ENCODE measurements around the gene FMN2. TPM values are rescaled to one million over a fixed set of nuclear protein-coding genes. Genes with fewer than 3 reads are reported as not detected.

Gene FMN2
- total RNA-seq, 1 donor from 2014 or later, result 0.52 TPM

DNA sequence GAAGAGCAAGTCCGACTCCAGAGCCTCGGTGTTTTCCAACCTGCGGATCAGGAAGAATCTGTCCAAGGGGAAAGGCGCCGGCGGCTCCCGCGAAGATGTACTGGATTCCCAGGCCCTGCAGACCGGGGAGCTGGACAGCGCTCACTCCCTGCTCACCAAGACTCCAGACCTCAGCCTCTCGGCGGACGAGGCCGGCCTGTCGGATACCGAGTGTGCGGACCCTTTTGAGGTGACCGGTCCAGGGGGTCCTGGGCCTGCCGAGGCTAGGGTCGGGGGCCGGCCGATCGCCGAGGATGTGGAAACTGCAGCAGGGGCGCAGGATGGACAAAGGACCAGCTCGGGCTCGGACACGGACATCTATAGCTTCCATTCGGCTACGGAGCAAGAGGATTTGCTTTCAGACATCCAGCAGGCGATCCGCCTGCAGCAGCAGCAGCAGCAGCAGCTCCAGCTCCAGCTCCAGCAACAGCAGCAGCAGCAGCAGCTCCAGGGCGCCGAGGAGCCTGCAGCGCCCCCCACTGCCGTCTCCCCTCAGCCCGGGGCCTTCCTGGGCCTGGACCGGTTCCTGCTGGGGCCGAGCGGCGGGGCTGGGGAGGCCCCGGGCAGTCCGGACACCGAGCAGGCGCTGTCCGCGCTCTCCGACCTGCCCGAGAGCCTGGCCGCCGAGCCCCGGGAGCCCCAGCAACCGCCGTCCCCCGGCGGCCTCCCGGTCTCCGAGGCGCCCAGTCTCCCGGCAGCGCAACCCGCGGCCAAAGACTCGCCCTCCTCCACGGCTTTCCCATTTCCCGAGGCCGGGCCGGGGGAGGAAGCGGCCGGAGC is 827 bp downstream of the FMN2 start:
- intact Hi-C loops (cut with DNase I), result no loop called here
- DNase-seq, result no peak
- H3K9me3 ChIP-seq, result no peaks in the 10 kb centered on the region
- peak overlapping the region; percentile 14 for H3K4me3 ChIP-seq
- peak; percentile 52 for ATAC-seq
- H3K27ac ChIP-seq, result no peak overlapping the region
- TF ChIP-seq, protein P1, sequence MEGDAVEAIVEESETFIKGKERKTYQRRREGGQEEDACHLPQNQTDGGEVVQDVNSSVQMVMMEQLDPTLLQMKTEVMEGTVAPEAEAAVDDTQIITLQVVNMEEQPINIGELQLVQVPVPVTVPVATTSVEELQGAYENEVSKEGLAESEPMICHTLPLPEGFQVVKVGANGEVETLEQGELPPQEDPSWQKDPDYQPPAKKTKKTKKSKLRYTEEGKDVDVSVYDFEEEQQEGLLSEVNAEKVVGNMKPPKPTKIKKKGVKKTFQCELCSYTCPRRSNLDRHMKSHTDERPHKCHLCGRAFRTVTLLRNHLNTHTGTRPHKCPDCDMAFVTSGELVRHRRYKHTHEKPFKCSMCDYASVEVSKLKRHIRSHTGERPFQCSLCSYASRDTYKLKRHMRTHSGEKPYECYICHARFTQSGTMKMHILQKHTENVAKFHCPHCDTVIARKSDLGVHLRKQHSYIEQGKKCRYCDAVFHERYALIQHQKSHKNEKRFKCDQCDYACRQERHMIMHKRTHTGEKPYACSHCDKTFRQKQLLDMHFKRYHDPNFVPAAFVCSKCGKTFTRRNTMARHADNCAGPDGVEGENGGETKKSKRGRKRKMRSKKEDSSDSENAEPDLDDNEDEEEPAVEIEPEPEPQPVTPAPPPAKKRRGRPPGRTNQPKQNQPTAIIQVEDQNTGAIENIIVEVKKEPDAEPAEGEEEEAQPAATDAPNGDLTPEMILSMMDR (IDR thresholded peaks at IDR 0.05), result no peak
- H3K36me3 ChIP-seq, result no peaks in the 10 kb centered on the region
- H3K27me3 ChIP-seq, result peaks cover 60% of the 10 kb centered on the region
- H3K4me1 ChIP-seq, result peaks cover 9% of the 10 kb centered on the region

DNA sequence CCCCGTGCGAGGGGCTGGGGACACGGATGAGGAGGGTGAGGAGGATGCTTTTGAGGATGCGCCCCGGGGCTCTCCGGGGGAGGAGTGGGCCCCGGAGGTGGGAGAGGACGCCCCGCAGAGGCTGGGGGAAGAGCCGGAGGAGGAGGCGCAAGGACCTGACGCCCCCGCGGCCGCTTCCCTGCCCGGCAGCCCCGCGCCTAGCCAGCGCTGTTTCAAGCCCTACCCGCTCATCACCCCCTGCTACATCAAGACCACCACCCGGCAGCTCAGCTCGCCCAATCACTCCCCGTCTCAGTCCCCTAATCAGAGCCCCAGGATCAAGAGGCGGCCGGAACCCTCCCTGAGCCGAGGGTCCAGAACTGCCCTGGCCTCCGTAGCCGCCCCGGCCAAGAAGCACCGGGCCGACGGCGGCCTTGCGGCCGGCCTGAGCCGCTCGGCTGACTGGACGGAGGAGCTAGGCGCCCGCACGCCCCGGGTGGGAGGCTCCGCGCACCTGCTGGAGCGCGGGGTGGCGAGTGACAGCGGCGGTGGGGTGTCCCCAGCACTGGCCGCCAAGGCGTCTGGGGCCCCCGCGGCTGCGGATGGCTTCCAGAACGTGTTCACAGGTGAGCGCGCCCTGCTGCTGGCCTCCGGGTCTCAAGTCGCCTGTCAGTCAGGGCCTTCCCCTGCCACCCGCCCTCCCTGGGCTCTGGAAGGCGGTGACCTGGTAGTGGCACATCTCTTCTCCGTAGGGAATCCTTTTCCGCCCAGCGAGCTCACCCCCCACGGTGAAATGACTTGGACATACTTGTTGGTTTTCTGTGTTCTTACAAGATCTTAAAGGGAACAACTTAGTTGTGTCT is 1.7 kb downstream of the FMN2 start:
- H3K4me1 ChIP-seq, result peaks cover 9% of the 10 kb centered on the region
- ATAC-seq (peak; percentile 39), DNase-seq (no peak)
- no peak overlapping the region for H3K27ac ChIP-seq
- H3K36me3 ChIP-seq, result no peaks in the 10 kb centered on the region
- intact Hi-C loops (cut with DNase I), result no loop called here
- H3K27me3 ChIP-seq, result peaks cover 60% of the 10 kb centered on the region
- TF ChIP-seq, protein P1 (IDR thresholded peaks at IDR 0.05), result no peak
- peak overlapping the region; percentile 14 for H3K4me3 ChIP-seq
- H3K9me3 ChIP-seq, result no peaks in the 10 kb centered on the region

DNA sequence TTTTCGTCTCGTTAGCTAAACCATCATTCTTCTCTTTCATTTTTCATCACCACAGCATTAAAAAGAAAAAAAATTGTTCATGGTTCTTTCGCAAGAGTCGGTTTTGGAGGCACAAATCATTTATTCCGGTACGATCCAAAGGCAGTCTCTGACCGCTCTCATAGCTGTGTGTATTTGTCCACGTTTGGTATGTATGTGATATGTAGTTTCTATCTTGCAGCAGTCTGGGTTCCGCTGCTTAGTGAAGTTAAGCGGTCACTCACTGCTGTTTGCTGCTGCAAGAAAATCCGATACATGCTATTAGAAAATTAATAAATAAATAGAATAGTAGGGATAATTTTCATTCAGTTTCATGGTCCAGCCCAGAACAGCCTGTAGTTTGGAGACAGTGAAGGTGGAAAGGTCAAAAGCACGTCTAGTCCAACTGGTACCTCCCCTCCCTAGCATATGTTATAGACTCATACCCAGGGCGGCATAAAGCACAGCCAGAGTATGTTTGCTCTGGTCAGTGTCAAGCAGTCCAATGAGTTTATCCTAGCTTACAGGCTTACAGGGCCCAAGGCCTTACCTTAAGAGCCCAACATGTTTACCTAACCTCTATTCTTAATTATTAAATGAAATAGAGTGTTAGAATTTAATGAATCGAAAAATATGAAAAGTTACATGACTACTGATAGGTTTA is 2.5 kb downstream of the FMN2 start:
- Histone ChIP-seq H3K27ac (no peak overlapping the region), H3K27me3 (peaks cover 56% of the 10 kb centered on the region), H3K4me1 (peaks cover 9% of the 10 kb centered on the region), H3K4me3 (no peak overlapping the region), H3K9me3 (no peaks in the 10 kb centered on the region), H3K36me3 (no peaks in the 10 kb centered on the region)
- DNase-seq (no peak), ATAC-seq (no peak)
- intact Hi-C loops (cut with DNase I), result no loop called here
- TF ChIP-seq, protein P1 (IDR thresholded peaks at IDR 0.05), result no peak

DNA sequence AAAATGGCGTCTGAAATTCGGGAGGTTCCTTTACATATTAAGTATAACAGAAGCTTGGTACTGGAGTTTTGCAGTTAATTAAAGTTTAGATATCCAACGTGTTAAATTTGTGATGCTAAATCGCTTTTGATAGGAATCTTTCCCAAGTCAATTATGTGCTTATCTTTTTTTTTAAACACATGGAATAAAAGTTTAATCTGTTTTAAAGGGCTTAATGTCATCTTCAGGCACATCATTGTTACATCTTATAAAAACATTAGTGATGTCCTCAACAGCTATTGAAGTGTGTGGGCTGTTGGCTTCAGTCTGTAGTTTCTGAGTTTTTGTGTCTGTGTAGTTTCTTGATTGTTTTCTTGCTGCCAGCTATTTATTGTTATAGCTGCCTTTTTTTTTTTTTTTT is 5.3 kb downstream of the FMN2 start:
- no peaks in the 10 kb centered on the region for H3K36me3 ChIP-seq
- H3K4me3 ChIP-seq, result no peak overlapping the region
- H3K9me3 ChIP-seq, result no peaks in the 10 kb centered on the region
- DNase-seq (no peak), ATAC-seq (no peak)
- no peak overlapping the region for H3K27ac ChIP-seq
- H3K27me3 ChIP-seq, result peaks cover 32% of the 10 kb centered on the region
- peaks cover 6% of the 10 kb centered on the region for H3K4me1 ChIP-seq
- TF ChIP-seq, protein P1 (IDR thresholded peaks at IDR 0.05), result no peak
- intact Hi-C loops (cut with DNase I), result no loop called here

DNA sequence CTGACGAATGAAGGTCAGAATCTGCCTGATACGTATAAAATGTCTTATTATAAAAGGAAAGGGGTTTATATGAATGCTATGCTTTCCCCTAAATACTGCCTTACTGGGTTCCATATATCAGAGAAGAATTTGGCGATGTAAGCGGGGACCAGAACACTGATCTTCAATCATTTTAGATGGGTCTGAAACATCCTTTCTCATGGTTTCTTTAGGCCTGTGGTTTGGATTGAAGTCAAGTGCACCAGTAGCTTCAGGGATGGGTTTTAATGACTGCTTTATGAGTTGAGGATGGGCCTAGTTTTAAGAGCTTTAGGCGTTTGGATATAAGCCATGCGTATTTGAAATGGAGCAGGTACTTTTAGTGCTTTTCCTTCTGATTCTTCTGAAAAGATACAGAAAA is 6.9 kb downstream of the FMN2 start:
- no peak for ATAC-seq

More for the DNA sequence above, 6.9 kb downstream of the FMN2 start:
- Histone ChIP-seq H3K27me3 (peaks cover 16% of the 10 kb centered on the region), H3K4me1 (no peaks in the 10 kb centered on the region), H3K9me3 (no peaks in the 10 kb centered on the region), H3K4me3 (no peak overlapping the region), H3K27ac (no peak overlapping the region), H3K36me3 (no peaks in the 10 kb centered on the region)
- intact Hi-C loops (cut with DNase I), result no loop called here
- TF ChIP-seq, protein P1 (IDR thresholded peaks at IDR 0.05), result no peak
- DNase-seq, result no peak
